Hematopoietic multipotent progenitor cell treated with erythropoietin and hydrocortisone succinate and interleukin-3 and kit ligand, for 4 days (in vitro differentiated cells): ENCODE data around the gene HMOX2.

ENCODE experiments used
- DNase-seq: peaks from one replicate; pipeline ENCODE4 v3.0.0-alpha.2; 2015

Gene HMOX2

DNA sequence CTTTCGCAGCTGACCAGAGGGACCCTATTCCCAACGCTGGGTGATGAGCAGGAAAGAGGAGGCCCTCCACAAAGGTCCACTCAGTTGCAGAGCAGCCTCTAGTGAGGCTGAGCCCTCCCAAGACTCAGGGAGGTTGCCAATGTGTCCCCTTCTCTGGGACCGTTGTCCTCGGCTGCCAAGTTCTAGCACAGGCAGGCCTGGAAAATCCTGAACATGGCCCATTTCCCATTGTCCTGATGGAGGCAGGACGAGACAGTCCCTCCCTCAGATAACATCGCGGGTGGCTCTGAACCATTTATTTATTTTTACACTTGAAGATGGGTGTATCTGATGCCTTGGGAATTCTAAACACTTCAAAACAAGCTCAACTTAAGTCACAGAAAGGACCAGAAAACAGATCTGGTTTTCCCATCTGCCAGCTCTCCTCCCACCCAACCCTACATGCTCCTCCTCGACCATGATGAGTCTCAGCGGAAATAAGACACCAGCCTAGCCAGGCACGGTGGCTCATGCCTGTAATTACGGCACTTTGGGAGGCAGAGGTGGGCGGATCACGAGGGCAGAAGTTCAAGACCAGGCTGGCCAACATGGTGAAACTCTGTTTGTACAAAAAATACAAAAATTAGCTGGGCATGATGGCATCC, 49.6 kb downstream of the HMOX2 start:
- DNase-seq: no peak

DNA sequence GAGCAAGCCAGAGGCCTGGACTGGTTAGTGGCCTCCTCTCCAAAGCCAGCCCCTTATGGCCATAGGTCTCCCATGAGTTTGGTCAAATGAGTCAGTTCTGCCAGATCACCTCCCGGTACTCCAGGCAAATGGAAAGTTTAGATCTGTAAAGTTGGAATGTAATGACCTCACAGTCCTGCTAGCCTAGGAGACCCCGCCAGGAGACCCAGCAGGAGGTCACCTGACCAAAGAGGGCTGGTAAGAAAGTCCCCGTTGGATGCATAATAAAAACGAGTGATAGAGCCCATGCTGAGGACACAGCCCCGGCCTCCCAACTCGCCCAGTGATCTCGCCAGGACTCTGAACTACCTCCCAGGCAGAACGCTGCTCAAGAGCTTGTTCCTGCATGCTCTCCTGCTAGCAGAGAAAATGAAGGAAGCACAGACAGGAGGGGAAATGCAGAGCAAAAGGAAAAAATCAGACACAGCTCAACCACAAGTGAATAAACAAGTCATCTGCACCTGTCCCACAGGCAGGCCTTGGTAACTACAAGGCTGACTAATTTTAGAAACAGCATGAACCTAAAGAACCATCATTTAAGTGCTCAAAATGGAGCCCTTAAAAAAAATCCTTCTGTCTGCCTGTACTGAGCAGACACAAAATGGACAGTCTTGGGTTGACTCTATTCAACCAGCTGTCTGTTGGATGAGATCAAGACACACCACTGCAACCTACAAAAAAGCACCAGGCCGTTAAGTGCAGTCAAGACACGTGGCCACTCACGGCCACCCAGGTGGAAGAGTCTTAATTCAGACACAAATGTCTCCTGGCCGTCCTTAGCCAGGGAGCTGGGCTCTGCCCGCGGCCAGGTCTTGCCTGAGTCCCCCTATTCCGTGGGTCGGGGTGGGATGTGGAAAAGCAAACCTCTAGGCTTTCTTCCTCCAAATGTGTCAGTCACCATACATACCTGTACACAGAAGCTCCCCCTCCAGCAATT, 53.2 kb downstream of the HMOX2 start:
- DNase-seq: no peak

DNA sequence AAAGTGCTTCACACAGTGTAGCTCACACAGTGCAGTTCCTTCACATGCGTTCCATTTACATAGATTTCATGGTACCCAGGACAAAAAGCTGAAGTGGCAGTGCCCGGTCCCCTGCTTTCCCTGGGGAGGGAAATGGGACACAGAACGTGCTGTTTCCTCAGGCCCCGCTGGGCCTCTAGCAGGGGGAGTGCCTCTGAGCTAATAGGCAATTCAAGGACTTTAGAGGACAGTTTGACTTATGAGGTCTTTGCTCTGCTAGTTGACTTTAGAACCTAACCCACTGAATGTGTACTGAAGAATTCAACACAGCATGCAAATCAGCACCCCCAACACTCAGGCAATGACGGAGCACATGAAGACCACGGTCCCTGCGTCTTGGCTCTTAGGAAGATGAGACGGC, 55.6 kb downstream of the HMOX2 start:
- DNase-seq: no peak

DNA sequence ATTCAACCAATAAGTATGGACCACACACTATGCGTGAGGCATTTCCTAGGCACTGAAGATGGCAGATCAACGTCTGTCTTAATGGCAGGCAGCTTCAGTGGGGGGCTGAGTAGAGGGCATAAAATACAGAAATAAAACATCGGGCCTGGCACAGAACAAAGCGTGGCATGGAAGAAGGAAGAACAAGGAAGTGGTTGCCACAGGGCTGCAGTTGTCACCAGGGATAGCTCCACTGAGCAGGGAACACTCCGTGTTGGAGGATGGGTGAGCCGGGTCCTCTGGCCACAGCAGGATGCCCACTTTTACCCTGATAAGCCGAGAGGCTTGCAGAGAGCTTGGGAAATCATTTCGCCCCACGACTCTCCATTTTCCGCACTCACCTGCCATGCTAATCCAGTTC, 56.0 kb downstream of the HMOX2 start:
- no peak for DNase-seq

DNA sequence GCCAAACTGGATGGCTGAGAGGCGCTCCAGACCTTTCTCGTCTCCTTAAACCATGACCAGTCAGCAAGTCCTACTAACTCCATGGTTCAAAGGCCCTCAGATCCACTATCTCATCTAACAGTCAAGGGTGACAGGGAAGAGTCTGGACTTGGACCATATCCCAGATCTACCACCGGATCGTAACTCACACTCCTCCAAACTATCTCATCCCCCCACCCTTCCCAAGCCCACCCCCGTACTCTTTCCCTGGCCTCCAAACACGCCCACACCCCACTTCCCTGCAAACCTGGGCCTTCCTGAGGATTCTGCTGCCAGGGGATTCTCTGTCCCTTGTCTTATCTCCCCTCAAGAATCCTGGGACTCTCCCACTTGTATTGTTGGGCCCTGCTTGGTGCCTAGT, 57.3 kb downstream of the HMOX2 start:
- no peak for DNase-seq

DNA sequence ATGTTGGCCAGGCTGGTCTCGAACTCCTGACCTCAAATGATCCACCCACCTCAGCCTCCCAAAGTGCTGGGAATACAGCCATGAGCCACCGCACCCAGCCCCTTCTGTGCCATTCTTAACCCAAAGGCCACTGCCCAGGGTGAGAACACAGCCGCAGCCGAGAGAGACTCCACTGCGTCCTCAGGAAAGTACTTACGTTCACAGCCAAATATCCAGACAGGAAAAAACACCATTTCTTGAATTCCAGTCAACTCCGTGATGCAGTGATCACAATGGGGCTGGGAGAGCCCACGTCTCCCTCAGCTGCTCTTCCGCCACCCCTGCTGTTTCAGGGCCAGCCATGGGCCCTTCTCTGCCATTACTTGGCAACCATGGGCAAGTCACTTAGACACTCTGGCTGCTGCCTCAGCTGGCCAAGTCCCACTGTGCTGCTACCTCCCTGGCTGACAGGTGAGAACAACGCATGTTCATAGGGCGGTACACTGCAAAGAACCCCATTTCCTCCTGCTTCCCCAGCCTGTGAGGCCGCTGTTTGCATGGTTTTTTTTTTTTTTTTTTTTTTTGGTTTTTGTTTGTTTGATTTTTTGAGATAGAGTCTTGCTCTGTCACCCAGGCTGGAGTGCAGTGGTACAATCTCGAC, 58.1 kb downstream of the HMOX2 start:
- no peak for DNase-seq

DNA sequence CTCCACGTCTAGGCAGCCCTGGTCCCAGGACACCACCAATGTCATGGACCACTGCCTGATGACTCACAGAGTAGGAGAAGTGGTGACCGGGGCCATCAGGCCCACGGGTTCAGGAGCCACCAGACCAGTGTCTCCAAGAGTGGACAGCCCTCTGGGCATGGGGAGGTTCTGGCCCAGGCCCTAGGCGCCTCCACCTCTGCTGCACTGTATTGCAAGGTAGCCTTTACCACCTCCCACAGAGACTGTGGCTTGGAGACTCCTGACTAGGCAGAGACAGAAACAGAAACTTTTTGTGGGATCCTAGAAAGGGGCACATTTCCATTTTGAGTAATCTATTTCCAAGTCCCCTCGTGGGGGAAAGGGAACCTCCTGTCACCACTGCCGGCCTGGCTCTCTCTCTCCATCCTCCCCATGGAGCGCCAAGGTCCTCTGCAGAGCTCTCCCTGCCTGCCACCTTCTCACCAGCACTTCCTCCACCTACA, 59.5 kb downstream of the HMOX2 start:
- DNase-seq: no peak

- DNase-seq: no peak
Observed at GRCh38 chr16:4536391-4537106, 60.4 kb downstream of the HMOX2 start.

- DNase-seq: no peak
Observed at GRCh38 chr16:4537376-4538343, 61.5 kb downstream of the HMOX2 start.

GRCh38 chr16:4538350-4539235, 62.4 kb downstream of the HMOX2 start, which contains the start of gene CDIP1:
Gene CDIP1, minus strand, starts transcription at chr16:4538773. Its CDS starts 24,643 bp downstream, at chr16:4514130.
- DNase-seq: peak; percentile 98

- no peak for DNase-seq
Observed at GRCh38 chr16:4539716-4540284, 63.6 kb downstream of the HMOX2 start.

- no peak for DNase-seq
Observed at GRCh38 chr16:4544473-4544872, 68.3 kb downstream of the HMOX2 start.

DNA sequence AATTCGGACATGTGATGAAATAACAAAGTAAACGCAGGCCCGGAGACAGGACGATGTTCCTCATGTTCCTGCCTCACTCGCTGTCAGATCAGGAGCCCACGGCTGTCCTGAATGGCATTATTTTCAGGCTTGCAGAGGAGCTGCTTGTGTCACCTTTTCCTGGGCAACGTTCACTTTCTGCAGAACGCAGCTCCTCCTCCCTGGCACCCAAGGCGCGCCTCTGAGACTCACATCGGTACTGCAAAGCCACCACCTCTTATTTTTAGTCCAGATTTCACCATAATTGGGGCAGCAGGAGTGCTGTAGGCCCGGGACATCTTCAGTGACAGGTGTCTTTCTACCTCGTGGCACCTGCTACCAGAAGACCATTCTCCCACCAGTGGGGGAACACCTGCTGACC, 71.9 kb downstream of the HMOX2 start:
- no peak for DNase-seq

GRCh38 chr16:4550591-4550990, 74.4 kb downstream of the HMOX2 start:
- no peak for DNase-seq

DNA sequence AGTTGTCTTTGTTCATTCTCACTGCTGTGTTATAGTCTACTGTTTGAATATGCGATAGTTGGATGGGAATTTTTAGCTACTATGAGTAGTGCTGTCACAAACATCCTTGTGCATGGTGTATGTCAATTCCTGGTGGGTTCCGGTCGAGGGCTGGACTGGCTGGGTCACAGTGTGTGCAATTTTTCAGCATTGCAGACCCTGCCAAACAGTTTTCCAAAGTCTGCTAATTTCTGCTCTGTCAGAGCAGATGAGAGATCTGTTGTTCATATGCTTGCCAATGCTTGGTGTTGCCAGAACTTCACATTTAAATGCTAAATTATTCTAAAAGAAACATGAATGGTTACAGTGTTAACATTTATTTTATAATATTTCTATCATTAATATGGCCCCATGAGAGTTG, 76.3 kb downstream of the HMOX2 start:
- DNase-seq: no peak

DNA sequence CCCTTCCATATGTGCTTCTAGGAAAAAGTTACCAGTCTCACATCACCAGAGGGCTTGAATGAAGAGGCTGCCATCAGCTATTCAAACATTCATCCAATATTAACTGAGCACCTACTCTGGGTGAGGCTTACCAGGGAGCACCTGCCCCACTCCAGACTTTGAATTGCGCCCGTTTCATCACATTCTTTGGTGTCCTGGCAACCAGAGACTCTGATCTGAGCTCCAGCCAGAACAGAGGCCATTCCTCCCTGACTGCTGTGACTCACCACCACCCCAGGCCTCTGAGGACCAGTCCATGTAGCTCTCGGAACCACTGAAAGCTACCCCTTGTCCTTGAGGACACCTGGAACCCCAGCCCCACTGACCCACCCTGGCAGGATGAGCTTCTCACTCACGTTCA, 79.9 kb downstream of the HMOX2 start, which contains the start of gene C16orf96:
TSS of gene C16orf96 (plus strand) at position 229 of the 400 bp plus-strand sequence. CDS start at position 379, 150 bp downstream.
- no peak for DNase-seq

GRCh38 chr16:4556580-4556979, 80.4 kb downstream of the HMOX2 start:
- no peak for DNase-seq

DNA sequence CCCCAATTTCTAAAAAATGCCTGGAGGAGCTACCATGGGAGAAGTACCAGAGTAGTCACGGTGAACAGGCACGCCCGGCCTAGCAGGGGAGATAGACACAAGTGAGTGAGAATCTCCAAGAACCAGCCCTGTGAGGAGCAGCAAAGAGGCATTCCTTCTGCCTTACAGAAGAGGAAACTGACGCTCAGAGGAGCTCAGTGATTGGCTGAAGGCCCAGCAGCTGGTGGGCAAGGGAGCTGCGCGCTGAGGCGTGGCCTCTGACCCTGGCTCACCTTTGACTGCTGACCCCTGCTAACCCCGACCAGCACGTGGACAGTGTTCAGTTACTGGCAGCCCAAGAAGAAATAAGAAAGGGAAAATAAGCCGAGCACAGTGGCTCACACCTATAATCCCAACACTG, 81.8 kb downstream of the HMOX2 start:
- DNase-seq: no peak
